Measurements from ENCODE around the gene NFE2L2. TPM values are rescaled to one million over a fixed set of nuclear protein-coding genes. Genes with fewer than 3 reads are reported as not detected.

Gene NFE2L2
- total and polyA plus RNA-seq, 2 donors (not counting 3 experiments of a cell fraction or from before 2014, with no cell fraction given): 57.1 to 66.2 TPM

DNA sequence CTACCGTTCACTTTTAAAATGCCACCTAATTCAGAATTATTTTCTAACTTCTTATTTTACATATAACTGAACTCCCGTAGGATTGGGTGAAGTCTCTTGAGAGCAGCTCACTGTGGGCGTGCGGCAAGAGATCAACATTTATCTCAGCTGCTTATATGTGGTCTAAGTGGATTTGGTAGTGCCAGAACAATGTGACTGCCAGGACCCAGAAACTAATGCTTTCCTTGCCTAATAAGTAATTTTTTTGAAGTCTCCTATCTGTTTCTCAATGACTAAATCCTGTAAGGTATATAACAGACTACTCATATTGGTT is 11.2 kb upstream of the NFE2L2 start:
- dilution Hi-C loops (cut with MboI; ENCODE audit: extremely low pct_ligation_motif_present, low sequenced_read_pairs): no loop called here
- no peak overlapping the region for H3K9ac ChIP-seq (replicated peaks; ENCODE audit: extremely low read depth, insufficient read depth, low read length)

GRCh38 chr2:177275040-177275742 is 10.7 kb upstream of the NFE2L2 start:
- peak overlapping the region; percentile 2 for H2AFZ ChIP-seq (ENCODE audit: low read depth, low read length)
- peak overlapping the region in 1 of 3 experiments; percentile 27 for H3K4me3 ChIP-seq (replicated peaks in 1 of 3; ENCODE audit: insufficient read depth in 1 of 3, low read depth in 1 of 3, low read length in 3 of 3)

More for the DNA sequence above, 11.2 kb upstream of the NFE2L2 start:
- Histone ChIP-seq H3K9me3 (replicated peaks; ENCODE audit: control insufficient read depth, insufficient read depth, low read length) (no peaks in the 10 kb centered on the region), H3K36me3 (ENCODE audit: control insufficient read depth in 2 of 2, extremely low read depth in 1 of 2, insufficient read depth in 2 of 2, low read length in 2 of 2) (no peaks in the 10 kb centered on the region), H3K27me3 (ENCODE audit: control insufficient read depth in 2 of 2, insufficient read depth in 2 of 2, low read length in 2 of 2) (no peaks in the 10 kb centered on the region), H3K4me1 (ENCODE audit: control insufficient read depth, extremely low read depth, insufficient read depth, low read length) (peaks cover 25% of the 10 kb centered on the region), H3K79me2 (ENCODE audit: control insufficient read depth, insufficient read depth, low read length) (no peaks in the 10 kb centered on the region), H3K27ac (ENCODE audit: insufficient read depth, low read depth, low read length) (peak overlapping the region; percentile 39), H3K4me2 (ENCODE audit: insufficient read depth, low read length) (peak overlapping the region; percentile 66), H4K20me1 (replicated peaks; ENCODE audit: control insufficient read depth, extremely low read depth, insufficient read depth, low read length) (no peaks in the 10 kb centered on the region), H2AFZ (ENCODE audit: low read depth, low read length) (peak overlapping the region; percentile 2), H3K9me1 (replicated peaks; ENCODE audit: control insufficient read depth, extremely low read depth, insufficient read depth, low read length) (no peaks in the 10 kb centered on the region), H3K4me3 (replicated peaks in 1 of 3; ENCODE audit: insufficient read depth in 1 of 3, low read depth in 1 of 3, low read length in 3 of 3) (no peak overlapping the region)
- intact Hi-C loops (cut with micrococcal nuclease): loop anchor here (2.0 kb wide), 1 partner anchor 13 kb away; no protein-coding TSS in a partner anchor
- CTCF ChIA-PET: no interaction called here
- no peak for TF ChIP-seq MYC (IDR thresholded peaks at IDR 0.05; ENCODE audit: low read depth, low read length)
- TF ChIP-seq POLR2A (IDR thresholded peaks at IDR 0.05; ENCODE audit: low read depth, low read length): no peak
- TF ChIP-seq POLR2AphosphoS5 (IDR thresholded peaks at IDR 0.05; ENCODE audit: insufficient read depth, low read depth, low read length): no peak
- TF ChIP-seq GATA2 (IDR thresholded peaks at IDR 0.05; ENCODE audit: insufficient read depth, insufficient read length, low read depth, low read length): no peak
- TF ChIP-seq EZH2 (IDR thresholded peaks at IDR 0.05; ENCODE audit: borderline replicate concordance, low read depth, low read length, severe bottlenecking): no peak
- TF ChIP-seq JUN (IDR thresholded peaks at IDR 0.05; ENCODE audit: borderline replicate concordance, insufficient read depth, insufficient read length, low read depth): no peak
- DNase-seq (ENCODE audit: low read depth, low spot score) (peak; percentile 61), FAIRE-seq (peak; percentile 43)
- POLR2A ChIA-PET: no interaction called here
- no TSS peak for BruUV-seq (replicated peaks)

More at GRCh38 chr2:177275040-177275742, 10.7 kb upstream of the NFE2L2 start:
- Histone ChIP-seq H3K9me1 (replicated peaks; ENCODE audit: control insufficient read depth, extremely low read depth, insufficient read depth, low read length) (no peaks in the 10 kb centered on the region), H3K27me3 (ENCODE audit: control insufficient read depth in 2 of 2, insufficient read depth in 2 of 2, low read length in 2 of 2) (no peaks in the 10 kb centered on the region), H3K4me1 (ENCODE audit: control insufficient read depth, extremely low read depth, insufficient read depth, low read length) (peaks cover 25% of the 10 kb centered on the region), H3K9ac (replicated peaks; ENCODE audit: extremely low read depth, insufficient read depth, low read length) (no peak overlapping the region), H4K20me1 (replicated peaks; ENCODE audit: control insufficient read depth, extremely low read depth, insufficient read depth, low read length) (no peaks in the 10 kb centered on the region), H3K27ac (ENCODE audit: insufficient read depth, low read depth, low read length) (no peak overlapping the region), H3K36me3 (ENCODE audit: control insufficient read depth in 2 of 2, extremely low read depth in 1 of 2, insufficient read depth in 2 of 2, low read length in 2 of 2) (no peaks in the 10 kb centered on the region), H3K9me3 (replicated peaks; ENCODE audit: control insufficient read depth, insufficient read depth, low read length) (no peaks in the 10 kb centered on the region), H3K79me2 (ENCODE audit: control insufficient read depth, insufficient read depth, low read length) (no peaks in the 10 kb centered on the region), H3K4me2 (ENCODE audit: insufficient read depth, low read length) (peak overlapping the region; percentile 66)
- CTCF ChIA-PET: interaction anchor here (3.2 kb wide), 1 partner anchor 11 kb away, joined by 18 read pairs; the partner anchor contains the start of gene NFE2L2
- DNase-seq (ENCODE audit: low read depth, low spot score) (peak; percentile 86), FAIRE-seq (peak; percentile 21)
- dilution Hi-C loops (cut with MboI; ENCODE audit: extremely low pct_ligation_motif_present, low sequenced_read_pairs) (no loop called here), intact Hi-C loops (cut with micrococcal nuclease) (loop anchor here (2.0 kb wide), 1 partner anchor 14 kb away; no protein-coding TSS in a partner anchor)
- TF ChIP-seq CTCF (IDR thresholded peaks at IDR 0.05; ENCODE audit: extremely low read depth in 1 of 2, insufficient read depth in 1 of 2, low read depth in 1 of 2, low read length in 2 of 2) (no peak), POLR2AphosphoS5 (IDR thresholded peaks at IDR 0.05; ENCODE audit: insufficient read depth, low read depth, low read length) (peak; percentile 39), JUN (IDR thresholded peaks at IDR 0.05; ENCODE audit: borderline replicate concordance, insufficient read depth, insufficient read length, low read depth) (peak; percentile 29), FOS (IDR thresholded peaks at IDR 0.05; ENCODE audit: borderline replicate concordance, insufficient read depth, low read length) (peak; percentile 13)
- no TSS peak for BruUV-seq (replicated peaks)
- POLR2A ChIA-PET: no interaction called here
